RWPE2 (cell line): ENCODE measurements around the gene FOXL3.
A peak's percentile ranks its signal among the peaks of the same experiment; 100 is the strongest.

Experiments
- ATAC-seq: fragments of 200-7000 bp; cut with Tn5 transposase; 3 replicates; pipeline ENCODE4 v1.9.1; 2021; ENCODE audit warnings: low read depth
- DNase-seq: peaks from one replicate; pipeline ENCODE4 v3.0.0-alpha.2; 2020; ENCODE audit warnings: low spot score
- H3K27ac ChIP-seq: fragments of 450-650 bp; 2 replicates; pipeline ENCODE4 v1.5.1; 2017; ENCODE audit warnings: mild to moderate bottlenecking; ENCODE audit not compliant: poor library complexity, severe bottlenecking
- H3K27me3 ChIP-seq: fragments of 250-450 bp; sonication (Bioruptor Pico); 2 replicates; pipeline ENCODE4 v1.5.1; 2021; ENCODE audit warnings: mild to moderate bottlenecking, moderate library complexity; ENCODE audit not compliant: insufficient read depth, poor library complexity, severe bottlenecking
- H3K36me3 ChIP-seq: fragments of 250-450 bp; sonication (Bioruptor Pico); 2 replicates; pipeline ENCODE4 v1.5.1; 2020; ENCODE audit warnings: low read depth, mild to moderate bottlenecking, moderate library complexity
- H3K4me1 ChIP-seq: fragments of 250-450 bp; sonication (Bioruptor Pico); 2 replicates; pipeline ENCODE4 v1.5.1; 2021; ENCODE audit warnings: mild to moderate bottlenecking, moderate library complexity; ENCODE audit not compliant: insufficient read depth, poor library complexity, severe bottlenecking
- H3K4me3 ChIP-seq: fragments of 250-450 bp; sonication (Bioruptor Pico); 2 replicates; pipeline ENCODE4 v1.5.1; 2021; ENCODE audit warnings: mild to moderate bottlenecking, moderate library complexity; ENCODE audit not compliant: severe bottlenecking
- H3K9me3 ChIP-seq: fragments of 250-450 bp; sonication (Bioruptor Pico); 2 replicates; pipeline ENCODE4 v1.5.1; 2021; ENCODE audit warnings: mild to moderate bottlenecking, moderate library complexity; ENCODE audit not compliant: severe bottlenecking
- TF ChIP-seq, protein P1 (sequence below): fragments of 450-650 bp; IDR thresholded peaks from one replicate; pipeline ENCODE4 v1.5.1; 2017; ENCODE audit warnings: mild to moderate bottlenecking, moderate library complexity; ENCODE audit not compliant: poor library complexity, severe bottlenecking

The FOXL3 gene

DNA sequence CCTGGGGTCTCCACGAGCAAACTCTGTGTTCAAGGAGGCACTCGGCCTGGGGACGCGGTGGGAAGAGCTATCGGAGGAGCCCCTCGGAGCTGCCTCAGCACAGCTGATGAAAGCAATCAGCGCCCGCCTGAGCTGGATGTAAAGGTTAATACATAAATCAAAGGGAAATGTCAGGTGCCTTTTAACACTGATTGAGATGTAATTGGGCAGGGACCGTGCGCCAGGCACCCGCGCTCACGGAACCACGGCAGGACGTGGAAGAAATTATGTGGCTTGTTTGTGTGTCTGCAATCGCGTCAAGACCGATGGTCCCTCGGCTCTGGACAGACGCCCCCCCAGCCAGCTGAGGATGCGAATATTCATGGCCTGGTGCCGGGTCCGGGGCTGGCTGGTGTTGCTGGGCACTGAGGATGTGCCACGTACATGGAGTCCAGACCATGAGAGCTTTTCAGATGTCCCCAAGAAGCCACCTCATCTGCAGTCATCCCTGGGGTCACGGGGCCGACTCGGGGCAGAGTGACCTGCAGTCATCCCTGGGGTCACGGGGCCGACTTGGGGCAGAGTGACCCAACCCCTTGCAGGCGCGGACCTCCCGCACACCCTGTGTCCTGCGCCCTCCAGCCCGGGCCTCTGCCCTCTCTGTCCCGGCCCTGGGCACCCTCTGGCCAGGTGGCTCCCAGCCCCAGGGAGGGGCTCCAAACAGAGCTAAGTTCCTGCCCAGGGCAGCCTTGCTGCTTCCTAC is 15.6 kb downstream of the FOXL3 start:
- no peaks in the 10 kb centered on the region for H3K9me3 ChIP-seq
- H3K27me3 ChIP-seq = no peaks in the 10 kb centered on the region
- H3K4me3 ChIP-seq = no peak overlapping the region
- H3K36me3 ChIP-seq = no peaks in the 10 kb centered on the region
- no peak overlapping the region for H3K27ac ChIP-seq
- H3K4me1 ChIP-seq = no peaks in the 10 kb centered on the region
- ATAC-seq = no peak
- peak; percentile 55 for DNase-seq
- TF ChIP-seq, protein P1, sequence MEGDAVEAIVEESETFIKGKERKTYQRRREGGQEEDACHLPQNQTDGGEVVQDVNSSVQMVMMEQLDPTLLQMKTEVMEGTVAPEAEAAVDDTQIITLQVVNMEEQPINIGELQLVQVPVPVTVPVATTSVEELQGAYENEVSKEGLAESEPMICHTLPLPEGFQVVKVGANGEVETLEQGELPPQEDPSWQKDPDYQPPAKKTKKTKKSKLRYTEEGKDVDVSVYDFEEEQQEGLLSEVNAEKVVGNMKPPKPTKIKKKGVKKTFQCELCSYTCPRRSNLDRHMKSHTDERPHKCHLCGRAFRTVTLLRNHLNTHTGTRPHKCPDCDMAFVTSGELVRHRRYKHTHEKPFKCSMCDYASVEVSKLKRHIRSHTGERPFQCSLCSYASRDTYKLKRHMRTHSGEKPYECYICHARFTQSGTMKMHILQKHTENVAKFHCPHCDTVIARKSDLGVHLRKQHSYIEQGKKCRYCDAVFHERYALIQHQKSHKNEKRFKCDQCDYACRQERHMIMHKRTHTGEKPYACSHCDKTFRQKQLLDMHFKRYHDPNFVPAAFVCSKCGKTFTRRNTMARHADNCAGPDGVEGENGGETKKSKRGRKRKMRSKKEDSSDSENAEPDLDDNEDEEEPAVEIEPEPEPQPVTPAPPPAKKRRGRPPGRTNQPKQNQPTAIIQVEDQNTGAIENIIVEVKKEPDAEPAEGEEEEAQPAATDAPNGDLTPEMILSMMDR = no peak

- TF ChIP-seq, protein P1 = no peak
- Histone ChIP-seq H3K27ac (no peak overlapping the region), H3K4me1 (peaks cover 3% of the 10 kb centered on the region), H3K4me3 (no peak overlapping the region), H3K36me3 (no peaks in the 10 kb centered on the region), H3K9me3 (no peaks in the 10 kb centered on the region), H3K27me3 (no peaks in the 10 kb centered on the region)
- DNase-seq = no peak
- no peak for ATAC-seq
Observed at GRCh38 chr7:307970-308369, 18.0 kb downstream of the FOXL3 start.

DNA sequence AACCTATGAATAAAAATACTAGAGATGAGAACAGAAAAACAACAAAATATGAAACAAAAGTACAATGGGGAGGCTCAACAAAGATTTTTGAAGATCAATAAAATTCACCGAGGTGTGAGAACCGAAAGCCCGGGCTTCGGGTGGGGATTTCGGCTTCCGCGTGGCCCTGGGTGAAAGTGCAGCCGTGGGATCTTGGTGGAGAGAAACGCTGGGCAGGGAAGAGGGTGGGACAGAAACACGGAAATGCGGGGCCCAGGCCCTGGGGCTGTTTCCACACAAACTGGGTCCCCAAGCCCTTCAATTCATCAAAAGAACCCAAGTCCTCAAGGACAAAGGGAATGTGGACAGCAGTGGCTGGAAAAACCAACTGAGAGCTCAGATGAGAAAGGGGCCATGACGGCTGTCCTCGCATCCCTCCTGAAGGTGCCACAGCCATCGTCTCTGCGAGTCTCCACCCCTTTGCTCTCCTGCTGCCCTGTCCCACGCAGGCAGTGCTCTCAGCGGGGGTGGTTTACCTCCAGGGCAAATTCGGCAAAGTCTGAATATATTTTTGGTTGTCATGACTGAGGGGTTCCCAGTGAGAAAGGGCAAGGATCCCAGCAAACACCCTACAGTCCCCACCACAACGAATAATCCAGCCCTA is 19.7 kb downstream of the FOXL3 start:
- Histone ChIP-seq H3K27ac (no peak overlapping the region), H3K36me3 (no peaks in the 10 kb centered on the region), H3K27me3 (no peaks in the 10 kb centered on the region), H3K9me3 (no peaks in the 10 kb centered on the region), H3K4me3 (no peak overlapping the region), H3K4me1 (peaks cover 3% of the 10 kb centered on the region)
- TF ChIP-seq, protein P1 = no peak
- DNase-seq = peak; percentile 16
- ATAC-seq = no peak

DNA sequence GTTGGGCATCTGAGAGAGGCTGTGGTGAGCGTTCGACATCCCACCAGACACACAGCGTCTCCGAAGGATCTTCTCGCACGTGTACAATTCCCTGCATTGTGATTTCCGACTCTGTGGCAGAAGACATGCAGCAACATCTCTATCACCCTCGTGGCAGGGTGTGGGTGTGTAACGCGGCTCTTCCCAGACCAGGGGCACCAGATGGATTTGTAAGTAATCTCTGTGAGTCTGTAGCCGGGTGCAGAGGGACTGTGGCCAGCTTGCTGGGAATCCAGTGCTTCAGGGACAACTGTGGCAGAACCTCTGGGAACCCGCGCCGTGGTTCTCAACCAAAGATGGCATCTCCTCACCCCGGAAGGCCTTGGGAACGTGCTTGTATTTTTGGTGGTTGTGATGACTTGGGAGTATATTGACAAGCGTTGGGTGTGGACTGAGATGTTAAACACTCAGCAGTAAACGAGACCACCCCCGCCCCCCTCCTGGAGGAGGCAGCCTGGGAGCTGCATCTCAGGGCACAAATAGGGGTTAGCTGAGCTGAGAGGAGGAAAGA is 21.2 kb downstream of the FOXL3 start:
- TF ChIP-seq, protein P1 = no peak

More for the DNA sequence above, 21.2 kb downstream of the FOXL3 start:
- Histone ChIP-seq H3K4me1 (peaks cover 3% of the 10 kb centered on the region), H3K4me3 (no peak overlapping the region), H3K27me3 (no peaks in the 10 kb centered on the region), H3K27ac (no peak overlapping the region), H3K9me3 (no peaks in the 10 kb centered on the region), H3K36me3 (no peaks in the 10 kb centered on the region)
- ATAC-seq (no peak), DNase-seq (peak; percentile 15)
